Activated CD8-positive, alpha-beta T cell treated with anti-CD3 and anti-CD28 coated beads, Interleukin-2, amount 10 ng/mL, durations not matched to agents 7 days and 5 days (primary cell): Measurements from ENCODE around the gene TMEM184B. TPM values are rescaled to one million over a fixed set of nuclear protein-coding genes. Genes with fewer than 3 reads are reported as not detected.

ENCODE experiments used
- total RNA-seq, 2 experiments: library from RNA; stranded (reverse); gene quantifications; one replicate each; pipeline ENCODE4 v1.2.3, GENCODE V29; 2021

TMEM184B gene
- total RNA-seq, 2 experiments from 2014 or later: 30.8 to 31.4 TPM

Other genes with a start within 250 kb of the TMEM184B start
- 10 to 100 TPM; 12.7 to 14.0 TPM for gene PICK1, start 215.6 kb downstream of the TMEM184B start, total RNA-seq
- gene SLC16A8, start 188.8 kb downstream of the TMEM184B start, total RNA-seq: not detected
- gene BAIAP2L2, start 162.3 kb downstream of the TMEM184B start, total RNA-seq: under 1 TPM; 0.47 to 0.58 TPM
- gene PLA2G6, start 91.2 kb downstream of the TMEM184B start, total RNA-seq: 10 to 100 TPM; 39.8 to 43.1 TPM
- 1 to 10 TPM; 6.8 to 9.1 TPM for gene MAFF, start 71.0 kb downstream of the TMEM184B start, total RNA-seq
- 10 to 100 TPM; 74.7 to 82.9 TPM for gene CSNK1E, start 44.4 kb upstream of the TMEM184B start, total RNA-seq
- gene KCNJ4, start 182.2 kb upstream of the TMEM184B start, total RNA-seq: not detected
- gene KDELR3, start 195.1 kb upstream of the TMEM184B start, total RNA-seq: 1 to 10 TPM in 1 of 2 experiments, under 1 TPM in 1; 0.99 to 1.0 TPM
- gene DDX17, start 233.3 kb upstream of the TMEM184B start, total RNA-seq: 100 to 1,000 TPM; 443 to 445 TPM